Pancreas (tissue), 10 donors: Measurements from ENCODE around the gene UBXN11. TPM values are rescaled to one million over a fixed set of nuclear protein-coding genes. Genes with fewer than 3 reads are reported as not detected.

ENCODE experiments used
- ATAC-seq, 4 donors: fragments of 200-7000 bp; cut with Tn5 transposase; one replicate each; pipeline versions ENCODE4 v1.8.0 to v1.9.1; 2020; ENCODE audit warnings: mild to moderate bottlenecking in 4 of 4, moderate library complexity in 4 of 4
- DNase-seq, 6 donors: peaks; one replicate each; pipeline ENCODE4 v3.0.0-alpha.2; 2020
- FAIRE-seq: peaks from 2 replicates; lab custom pipeline; 2012; peaks lifted over from hg19 to GRCh38; lab: Jason Lieb, UNC
- H3K27ac ChIP-seq, 4 donors: fragments of 200-600 bp; sonication (generic); 1 replicate in 3 of 4; 2 replicates in 1 of 4; pipeline versions ENCODE4 v1.5.0 to v1.8.0; 2020
- H3K27me3 ChIP-seq, 4 donors: fragments of 200-600 bp; one replicate each; pipeline ENCODE4 v1.8.0; 2021
- H3K36me3 ChIP-seq, 3 donors: fragments of 200-600 bp; sonication (generic) in 1 of 3; one replicate each; pipeline versions ENCODE4 v1.5.0 to v1.8.0; 2020 to 2021
- H3K4me1 ChIP-seq, 3 donors: fragments of 200-600 bp; one replicate each; pipeline ENCODE4 v1.8.0; 2021
- H3K4me3 ChIP-seq, 4 donors: fragments of 200-600 bp; sonication (generic) in 2 of 4; one replicate each; pipeline versions ENCODE4 v1.5.0 to v1.8.0; 2020 to 2021
- H3K9me3 ChIP-seq, 4 donors: fragments of 200-600 bp; one replicate each; pipeline ENCODE4 v1.8.0; 2021
- WGBS, 2 donors: extraction: QIAGEN DNeasy Blood & Tissue Kit; methylation state at CpG; one replicate each; pipeline ENCODE4 v1.1.7; 2013; 5-methylcytosine and 5-hydroxymethylcytosine counted together
- intact Hi-C, 3 donors: fragments of 100-400 bp; cut with DNase I; formaldehyde crosslinking; loops; one replicate each; pipeline versions ENCODE4 v1.11.1 to v1.14.2; 2022
- polyA plus RNA-seq, 2 donors: library from polyadenylated mRNA; stranded (reverse); fragments of 200-250 nt; gene quantifications; one replicate each; pipeline ENCODE4 v1.2.3, GENCODE V29; 2013
- total RNA-seq, 6 donors: library from RNA; stranded (reverse); fragmentation: NEBNext Ultra II Directional in 4 of 6; extraction: Animal tissue kit (Norgen Biotek cat#: 25700) in 4 of 6; gene quantifications; one replicate each; pipeline versions ENCODE4 v1.2.1 to v1.2.4, GENCODE V29; 2021 to 2023
- TF ChIP-seq, protein P1 (sequence below), 4 donors: fragments of 200-600 bp; sonication (generic) in 3 of 4; IDR thresholded peaks; one replicate each; pipeline versions ENCODE4 v1.5.0 to v1.8.0; 2021; ENCODE audit warnings: antibody characterized with exemption in 4 of 4
- donor health status: healthy with polysubstance abuse.
- donor health status: DM: no; HTN: no; CAD: no; lungs with moderate emphysema.
- donor health status: DM: no; HTN: no; CAD: no.
- donor health status: control.
- donor health status: control.
- donor health status: Bipolar disorder and iron deficiency.
- donor health status: DM: yes; HTN: yes; CAD: no.
- donor health status: DM: no; HTN: no; CAD: no.
- donor health status: DM: no; HTN: no; CAD: no.
- donor health status: DM: yes; HTN: yes; CAD: no.

Gene UBXN11
- total and polyA plus RNA-seq, 8 donors, result 8.7 to 61.6 (median 13.9) TPM

DNA sequence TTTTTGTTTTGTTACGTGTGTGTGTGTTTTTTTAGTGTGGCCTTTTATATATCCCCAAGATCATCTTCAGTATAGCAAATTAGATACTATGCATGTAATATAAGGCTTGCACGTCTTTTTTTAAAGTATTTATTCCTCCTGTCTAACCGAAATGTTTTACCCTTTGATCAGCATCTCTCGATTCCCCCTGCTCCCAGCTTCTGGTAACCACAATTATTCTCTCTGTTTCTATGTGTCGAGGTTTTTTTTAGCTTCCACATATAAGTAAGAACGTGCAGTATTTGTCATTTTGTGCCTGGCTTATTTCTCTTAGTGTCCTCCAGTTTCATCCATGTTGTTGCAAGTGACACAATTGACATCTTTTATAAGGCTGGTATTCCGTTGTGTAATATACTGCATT is 53.7 kb downstream of the UBXN11 start:
- peaks cover 0 to 6% (median 0%) of the 10 kb centered on the region in 3 donors for H3K36me3 ChIP-seq
- H3K9me3 ChIP-seq, result no peaks in the 10 kb centered on the region
- DNase-seq, result no peak
- H3K27me3 ChIP-seq, result no peaks in the 10 kb centered on the region
- WGBS, 2 donors, result 76 to 77% methylated on average over 7 of the region's 7 CpGs
- FAIRE-seq, result no peak
- TF ChIP-seq, protein P1, sequence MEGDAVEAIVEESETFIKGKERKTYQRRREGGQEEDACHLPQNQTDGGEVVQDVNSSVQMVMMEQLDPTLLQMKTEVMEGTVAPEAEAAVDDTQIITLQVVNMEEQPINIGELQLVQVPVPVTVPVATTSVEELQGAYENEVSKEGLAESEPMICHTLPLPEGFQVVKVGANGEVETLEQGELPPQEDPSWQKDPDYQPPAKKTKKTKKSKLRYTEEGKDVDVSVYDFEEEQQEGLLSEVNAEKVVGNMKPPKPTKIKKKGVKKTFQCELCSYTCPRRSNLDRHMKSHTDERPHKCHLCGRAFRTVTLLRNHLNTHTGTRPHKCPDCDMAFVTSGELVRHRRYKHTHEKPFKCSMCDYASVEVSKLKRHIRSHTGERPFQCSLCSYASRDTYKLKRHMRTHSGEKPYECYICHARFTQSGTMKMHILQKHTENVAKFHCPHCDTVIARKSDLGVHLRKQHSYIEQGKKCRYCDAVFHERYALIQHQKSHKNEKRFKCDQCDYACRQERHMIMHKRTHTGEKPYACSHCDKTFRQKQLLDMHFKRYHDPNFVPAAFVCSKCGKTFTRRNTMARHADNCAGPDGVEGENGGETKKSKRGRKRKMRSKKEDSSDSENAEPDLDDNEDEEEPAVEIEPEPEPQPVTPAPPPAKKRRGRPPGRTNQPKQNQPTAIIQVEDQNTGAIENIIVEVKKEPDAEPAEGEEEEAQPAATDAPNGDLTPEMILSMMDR (IDR thresholded peaks at IDR 0.05), result no peak
- H3K27ac ChIP-seq, result no peak overlapping the region
- intact Hi-C loops, result no loop called here
- H3K4me3 ChIP-seq, result no peak overlapping the region
- ATAC-seq, result no peak
- H3K4me1 ChIP-seq, result no peaks in the 10 kb centered on the region

DNA sequence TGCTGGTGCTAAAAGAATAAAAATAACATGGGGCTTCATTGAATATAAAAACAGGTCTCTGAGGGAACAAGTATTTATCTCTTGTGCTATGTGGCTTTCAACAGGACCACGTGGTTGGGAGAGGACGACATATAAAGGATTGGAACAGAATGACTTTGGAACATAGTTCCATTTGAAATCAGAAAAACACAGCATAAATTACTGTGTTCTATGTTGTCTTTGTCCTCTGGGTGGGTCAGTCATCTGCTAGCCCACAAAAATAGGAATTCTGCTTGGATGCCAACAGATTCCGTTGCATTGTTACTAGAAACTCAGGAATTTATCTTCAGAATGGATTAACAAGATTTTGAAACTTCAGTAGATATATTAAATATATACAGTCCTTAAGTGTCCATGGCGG is 66.5 kb downstream of the UBXN11 start:
- Histone ChIP-seq H3K36me3 (no peaks in the 10 kb centered on the region), H3K27ac (no peak overlapping the region), H3K4me3 (no peak overlapping the region), H3K9me3 (no peaks in the 10 kb centered on the region), H3K27me3 (no peaks in the 10 kb centered on the region), H3K4me1 (peaks cover 0 to 6% (median 0%) of the 10 kb centered on the region in 3 donors)
- ATAC-seq (no peak), DNase-seq (no peak), FAIRE-seq (no peak)
- WGBS, 2 donors, result 86 to 87% methylated on average over 4 of the region's 4 CpGs
- TF ChIP-seq, protein P1 (IDR thresholded peaks at IDR 0.05), result no peak
- intact Hi-C loops, result loop anchor here in 1 of 3 donors (10.0 kb wide), 1 partner anchor 65 kb away; the partner anchor contains the start of genes CNKSR1 and ZNF593OS

DNA sequence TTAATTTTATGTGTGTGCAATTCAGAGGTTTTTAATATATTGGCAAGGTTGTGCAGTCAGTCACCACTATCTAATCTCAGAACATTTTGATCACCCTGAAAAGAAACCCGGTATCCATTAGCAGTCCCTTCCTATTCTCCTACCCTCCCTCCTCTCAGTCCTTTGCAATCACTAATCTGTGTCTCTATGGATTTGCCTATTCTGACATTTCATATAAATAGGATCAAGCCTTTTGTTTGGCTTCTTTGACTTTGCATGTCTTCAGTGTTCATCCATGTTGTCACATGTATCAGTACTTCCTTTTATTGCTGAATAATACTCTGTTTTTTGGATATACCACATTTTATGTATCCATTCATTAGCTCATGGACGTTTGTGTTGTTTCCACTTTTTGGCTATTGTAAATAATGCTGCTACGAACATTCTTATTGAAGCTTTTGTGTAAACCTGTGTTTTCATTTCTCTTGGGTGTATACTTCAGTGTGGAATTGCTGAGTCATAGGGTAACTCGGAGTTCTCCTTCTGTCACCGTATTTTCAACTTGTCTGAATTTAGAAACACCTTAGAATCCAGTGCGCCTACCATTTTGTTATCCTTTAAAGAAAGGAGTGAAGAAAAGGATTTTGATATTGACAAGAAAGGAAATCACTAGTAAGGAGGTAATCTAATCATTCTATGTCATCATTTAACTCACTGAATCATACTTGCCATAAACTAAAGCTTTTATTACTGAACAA is 69.0 kb downstream of the UBXN11 start:
- no peaks in the 10 kb centered on the region for H3K27me3 ChIP-seq
- DNase-seq (no peak), ATAC-seq (no peak), FAIRE-seq (no peak)
- no peaks in the 10 kb centered on the region for H3K36me3 ChIP-seq
- H3K9me3 ChIP-seq, result no peaks in the 10 kb centered on the region
- H3K4me1 ChIP-seq, result peaks cover 0 to 7% (median 0%) of the 10 kb centered on the region in 3 donors
- TF ChIP-seq, protein P1 (IDR thresholded peaks at IDR 0.05), result no peak
- WGBS, 2 donors, result 54 to 67% methylated on average over 6 of the region's 6 CpGs
- intact Hi-C loops, result loop anchor here in 1 of 3 donors (10.0 kb wide), 1 partner anchor 63 kb away; the partner anchor contains the start of genes CNKSR1 and ZNF593OS
- no peak overlapping the region for H3K27ac ChIP-seq
- H3K4me3 ChIP-seq, result no peak overlapping the region

DNA sequence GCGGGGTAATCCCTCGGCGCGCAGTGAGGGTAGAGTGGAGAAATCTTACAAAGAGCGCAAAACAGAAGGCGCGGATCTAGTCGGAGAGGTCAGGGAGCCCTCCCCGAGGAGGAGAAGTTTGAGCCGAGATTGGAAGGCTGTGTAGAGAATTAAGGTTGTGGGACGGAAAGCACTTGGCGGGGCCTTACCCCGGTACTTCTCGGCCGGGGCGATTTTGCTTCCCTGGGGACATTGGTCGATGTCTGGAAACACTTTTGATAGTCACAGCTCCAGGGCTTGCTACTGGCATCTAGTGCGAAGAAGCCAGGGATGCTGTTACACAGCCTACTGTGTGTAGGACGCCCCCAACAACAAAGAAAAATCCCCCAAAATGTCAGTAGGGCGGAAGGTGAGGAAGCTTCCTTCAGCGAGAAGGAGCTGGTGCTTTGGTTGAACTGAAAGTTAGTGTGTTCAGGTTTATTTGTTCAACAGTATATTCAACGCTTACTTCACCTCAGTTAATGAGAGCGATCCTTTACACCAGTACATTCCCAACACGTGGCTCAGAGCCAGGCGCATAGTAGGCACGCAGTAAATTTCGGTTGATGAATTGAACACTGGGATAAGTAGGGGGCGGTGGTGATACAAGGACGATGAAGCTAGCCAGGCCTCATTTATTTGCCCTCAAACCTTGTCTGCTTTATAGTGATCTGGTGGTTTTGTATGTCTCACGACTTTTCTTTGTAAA is 71.6 kb downstream of the UBXN11 start:
- ATAC-seq, result peak in 2 of 4 donors; percentile 2

More for the DNA sequence above, 71.6 kb downstream of the UBXN11 start:
- intact Hi-C loops, result loop anchor here in 1 of 3 donors (10.0 kb wide), 1 partner anchor 60 kb away; the partner anchor contains the start of genes CNKSR1 and ZNF593OS
- no peaks in the 10 kb centered on the region for H3K36me3 ChIP-seq
- WGBS, 2 donors, result 1% methylated on average over 30 of the region's 30 CpGs
- peak overlapping the region; percentile 75 to 88 (median 81) for H3K27ac ChIP-seq
- DNase-seq (peak in 1 of 6 donors; percentile 20), FAIRE-seq (no peak)
- H3K27me3 ChIP-seq, result no peaks in the 10 kb centered on the region
- H3K4me1 ChIP-seq, result peaks cover 0 to 7% (median 0%) of the 10 kb centered on the region in 3 donors
- H3K4me3 ChIP-seq, result peak overlapping the region; percentile 50 to 82 (median 62)
- TF ChIP-seq, protein P1 (IDR thresholded peaks at IDR 0.05), result no peak
- no peaks in the 10 kb centered on the region for H3K9me3 ChIP-seq
